CD14-positive monocyte (primary cell): ENCODE data around the gene GTF2H1. TPM values are rescaled to one million over a fixed set of nuclear protein-coding genes. Genes with fewer than 3 reads are reported as not detected.
"Not testable (repeated sequence)": the region's sequence is repeated elsewhere in the genome, so short reads cannot be mapped to it uniquely, and the experiment has no call there.

Source experiments
- DNase-seq, 3 donors: peaks; one replicate each; pipeline ENCODE4 v3.0.0-alpha.2; 2011 to 2022
- H2AFZ ChIP-seq: 2 replicates; pipeline ENCODE4 v1.6.0; 2012; ENCODE audit warnings: mild to moderate bottlenecking, low read depth, low read length, inconsistent platforms; ENCODE audit not compliant: insufficient read depth, poor library complexity, severe bottlenecking
- H3K27ac ChIP-seq, 2 donors: 1 replicate in 1 of 2; 2 replicates in 1 of 2; pipeline ENCODE4 v1.5.1; 2012 to 2013; ENCODE audit warnings: low read length in 2 of 2, control low read depth in 1 of 2, inconsistent platforms in 1 of 2, low read depth in 1 of 2, mild to moderate bottlenecking in 1 of 2
- H3K27me3 ChIP-seq, 2 donors: one replicate each; pipeline versions ENCODE4 v1.6.0 to v1.6.1; 2011 to 2013; ENCODE audit warnings: low read length in 2 of 2; ENCODE audit not compliant: control insufficient read depth in 2 of 2, insufficient read depth in 2 of 2
- H3K36me3 ChIP-seq, 2 donors: replicated peaks in 1 of 2; 1 replicate in 1 of 2; 2 replicates in 1 of 2; pipeline versions ENCODE4 v1.5.1 to v1.6.1; 2012 to 2013; ENCODE audit warnings: low read length in 2 of 2, control low read depth in 1 of 2, inconsistent platforms in 1 of 2, mild to moderate bottlenecking in 1 of 2; ENCODE audit not compliant: insufficient read depth in 2 of 2, control insufficient read depth in 1 of 2
- H3K4me1 ChIP-seq, 2 donors: 1 replicate in 1 of 2; 2 replicates in 1 of 2; pipeline versions ENCODE4 v1.5.1 to v1.6.1; 2012 to 2013; ENCODE audit warnings: low read length in 2 of 2, control low read depth in 1 of 2, inconsistent platforms in 1 of 2, mild to moderate bottlenecking in 1 of 2, moderate library complexity in 1 of 2; ENCODE audit not compliant: insufficient read depth in 2 of 2, control insufficient read depth in 1 of 2
- H3K4me2 ChIP-seq: replicated peaks from 2 replicates; pipeline ENCODE3; 2012; ENCODE audit warnings: low read length, moderate library complexity, mild to moderate bottlenecking; ENCODE audit not compliant: poor library complexity, severe bottlenecking; ENCODE audit errors: extremely low read depth
- H3K4me3 ChIP-seq, 3 experiments: fragments of 200-600 bp in 1 of 3; sonication (generic) in 1 of 3; replicated peaks in 1 of 3; 1 replicate in 2 of 3; 2 replicates in 1 of 3; pipeline ENCODE4 v1.5.1; 2011 to 2013; ENCODE audit warnings: low read length in 3 of 3, mild to moderate bottlenecking in 3 of 3, control low read depth in 2 of 3, low read depth in 2 of 3, inconsistent platforms in 1 of 3, moderate library complexity in 1 of 3
- H3K79me2 ChIP-seq: 2 replicates; pipeline ENCODE4 v1.6.0; 2012; ENCODE audit warnings: mild to moderate bottlenecking, control low read depth, inconsistent platforms, low read length, moderate library complexity; ENCODE audit not compliant: insufficient read depth
- H3K9ac ChIP-seq: 2 replicates; pipeline ENCODE4 v1.6.0; 2017; ENCODE audit warnings: low read length, mild to moderate bottlenecking; ENCODE audit not compliant: insufficient read depth, poor library complexity, severe bottlenecking
- H3K9me3 ChIP-seq, 2 donors: replicated peaks in 1 of 2; 1 replicate in 1 of 2; 2 replicates in 1 of 2; pipeline versions ENCODE4 v1.5.1 to v1.6.1; 2012 to 2013; ENCODE audit warnings: low read length in 2 of 2, control low read depth in 1 of 2; ENCODE audit not compliant: control insufficient read depth in 1 of 2, insufficient read depth in 1 of 2
- H4K20me1 ChIP-seq: 2 replicates; pipeline ENCODE4 v1.6.0; 2012; ENCODE audit warnings: mild to moderate bottlenecking, low read length, control low read depth, moderate library complexity; ENCODE audit not compliant: insufficient read depth
- H3K27ac Mint-ChIP-seq, 7 donors: one replicate each; pipeline ENCODE4 v1.8.0; 2020; ENCODE audit warnings: mild to moderate bottlenecking in 7 of 7, mixed read lengths in 7 of 7, moderate library complexity in 6 of 7, inconsistent platforms in 2 of 7
- H3K27me3 Mint-ChIP-seq, 3 donors: one replicate each; pipeline ENCODE4 v1.8.0; 2021 to 2022; ENCODE audit warnings: low read depth in 3 of 3, mild to moderate bottlenecking in 3 of 3, mixed read lengths in 3 of 3, moderate library complexity in 3 of 3, inconsistent platforms in 1 of 3
- H3K36me3 Mint-ChIP-seq, 2 donors: one replicate each; pipeline ENCODE4 v1.8.0; 2020; ENCODE audit warnings: mixed read lengths in 2 of 2, inconsistent platforms in 1 of 2, mild to moderate bottlenecking in 1 of 2
- H3K4me1 Mint-ChIP-seq: one replicate; pipeline ENCODE4 v1.8.0; 2020; ENCODE audit warnings: mild to moderate bottlenecking, mixed read lengths
- H3K4me3 Mint-ChIP-seq, 2 donors: one replicate each; pipeline ENCODE4 v1.8.0; 2020; ENCODE audit warnings: mild to moderate bottlenecking in 2 of 2, mixed read lengths in 2 of 2, moderate library complexity in 1 of 2
- H3K9me3 Mint-ChIP-seq, 7 donors: one replicate each; pipeline ENCODE4 v1.8.0; 2020 to 2022; ENCODE audit warnings: mixed read lengths in 7 of 7, mild to moderate bottlenecking in 6 of 7, moderate library complexity in 6 of 7, inconsistent platforms in 2 of 7
- WGBS: methylation state at CpG from one replicate; pipeline ENCODE4 v1.1.5; 2013; ENCODE audit warnings: missing lambda C conversion rate; ENCODE audit not compliant: insufficient coverage; 5-methylcytosine and 5-hydroxymethylcytosine counted together
- intact Hi-C, 2 donors: fragments of 100-400 bp; cut with micrococcal nuclease; formaldehyde crosslinking; loops; one replicate each; pipeline versions ENCODE4 v1.15.0 to v1.15.1; 2023
- polyA plus RNA-seq, 3 donors: library from polyadenylated mRNA; depleted of rRNA in 1 of 3; unstranded in 2 of 3; stranded (reverse) in 1 of 3; fragments of 300-500 nt in 2 of 3; fragments of >200 nt in 1 of 3; fragmentation: Illumina TruSeq in 2 of 3; gene quantifications; 1 replicate in 2 of 3; 2 replicates in 1 of 3; pipeline ENCODE4 v1.2.3, GENCODE V29; 2012 to 2021
- TF ChIP-seq, protein P1 (sequence below): fragments of 200-600 bp; IDR thresholded peaks from one replicate; pipeline ENCODE4 v1.8.0; 2022; ENCODE audit warnings: antibody characterized with exemption, mild to moderate bottlenecking

Gene GTF2H1
- polyA plus RNA-seq, 3 donors, result 23.0 to 26.6 (median 26.2) TPM

DNA sequence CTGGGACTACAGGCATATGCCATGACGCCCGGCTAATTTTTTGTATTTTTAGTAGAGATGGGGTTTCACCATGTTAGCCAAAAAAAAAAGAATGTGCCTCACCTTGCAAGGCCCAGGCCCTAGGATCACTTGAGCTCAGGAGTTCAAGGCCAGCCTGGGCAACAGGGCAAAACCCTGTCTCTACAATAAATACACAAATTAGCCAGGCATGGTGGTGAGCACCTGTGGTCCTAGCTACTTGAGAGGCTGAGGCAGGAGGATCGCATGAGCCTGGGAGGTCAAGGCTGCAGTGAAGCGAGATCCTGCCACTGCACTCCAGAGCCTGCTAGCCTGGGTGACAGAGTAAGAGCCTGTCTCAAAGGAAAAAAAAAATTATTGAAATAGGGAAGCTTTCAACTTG is 81.7 kb downstream of the GTF2H1 start:
- 100% methylated on average over 2 of the region's 4 CpGs for WGBS
- no peaks in the 10 kb centered on the region for H3K9me3 ChIP-seq
- H3K79me2 ChIP-seq, result peaks cover 13% of the 10 kb centered on the region
- H3K27ac ChIP-seq, result no peak overlapping the region
- no peak overlapping the region for H2AFZ ChIP-seq
- Mint-ChIP-seq H3K4me1 (no peaks in the 10 kb centered on the region), H3K9me3 (no peaks in the 10 kb centered on the region), H3K27me3 (no peaks in the 10 kb centered on the region), H3K4me3 (no peak overlapping the region), H3K36me3 (peaks cover 71 to 89% of the 10 kb centered on the region in 2 donors), H3K27ac (peak overlapping the region in 3 of 7 donors; percentile 15 to 60 (median 45))
- H3K4me2 ChIP-seq, result no peak overlapping the region
- no peak for DNase-seq
- H3K4me1 ChIP-seq, result no peaks in the 10 kb centered on the region
- H3K36me3 ChIP-seq, result peaks cover 83 to 99% of the 10 kb centered on the region in 2 donors
- TF ChIP-seq, protein P1, sequence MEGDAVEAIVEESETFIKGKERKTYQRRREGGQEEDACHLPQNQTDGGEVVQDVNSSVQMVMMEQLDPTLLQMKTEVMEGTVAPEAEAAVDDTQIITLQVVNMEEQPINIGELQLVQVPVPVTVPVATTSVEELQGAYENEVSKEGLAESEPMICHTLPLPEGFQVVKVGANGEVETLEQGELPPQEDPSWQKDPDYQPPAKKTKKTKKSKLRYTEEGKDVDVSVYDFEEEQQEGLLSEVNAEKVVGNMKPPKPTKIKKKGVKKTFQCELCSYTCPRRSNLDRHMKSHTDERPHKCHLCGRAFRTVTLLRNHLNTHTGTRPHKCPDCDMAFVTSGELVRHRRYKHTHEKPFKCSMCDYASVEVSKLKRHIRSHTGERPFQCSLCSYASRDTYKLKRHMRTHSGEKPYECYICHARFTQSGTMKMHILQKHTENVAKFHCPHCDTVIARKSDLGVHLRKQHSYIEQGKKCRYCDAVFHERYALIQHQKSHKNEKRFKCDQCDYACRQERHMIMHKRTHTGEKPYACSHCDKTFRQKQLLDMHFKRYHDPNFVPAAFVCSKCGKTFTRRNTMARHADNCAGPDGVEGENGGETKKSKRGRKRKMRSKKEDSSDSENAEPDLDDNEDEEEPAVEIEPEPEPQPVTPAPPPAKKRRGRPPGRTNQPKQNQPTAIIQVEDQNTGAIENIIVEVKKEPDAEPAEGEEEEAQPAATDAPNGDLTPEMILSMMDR, result no peak
- intact Hi-C loops, result no loop called here
- peaks cover 51% of the 10 kb centered on the region for H4K20me1 ChIP-seq
- no peaks in the 10 kb centered on the region for H3K27me3 ChIP-seq
- H3K4me3 ChIP-seq, result no peak overlapping the region
- H3K9ac ChIP-seq, result no peak overlapping the region

DNA sequence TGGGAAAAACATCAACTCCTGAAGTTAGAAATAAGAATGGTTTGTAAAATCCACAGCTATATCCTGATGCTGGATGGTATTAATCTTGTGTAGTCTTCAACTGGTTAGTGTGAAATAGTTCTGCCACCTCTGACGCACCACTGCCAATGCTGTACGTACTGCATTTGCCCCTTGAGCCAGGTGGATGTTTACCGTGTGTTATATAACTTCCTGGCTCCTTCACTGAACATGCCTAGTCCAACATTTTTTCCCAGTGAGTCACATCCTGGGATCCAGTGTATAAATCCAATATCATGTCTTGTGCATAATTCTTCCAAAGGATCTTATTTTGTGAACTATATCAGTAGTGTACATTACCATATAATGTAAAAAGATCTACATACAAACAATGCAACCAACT is 85.0 kb downstream of the GTF2H1 start:
- H3K27ac ChIP-seq, H3K4me1 ChIP-seq, H3K4me3 ChIP-seq, H3K4me1 Mint-ChIP-seq, H3K9ac ChIP-seq, H3K79me2 ChIP-seq, DNase-seq, H3K4me2 ChIP-seq, H3K9me3 ChIP-seq, H3K4me3 Mint-ChIP-seq, intact Hi-C loops, H3K9me3 Mint-ChIP-seq, H2AFZ ChIP-seq, H3K27me3 Mint-ChIP-seq, H3K27me3 ChIP-seq: not testable (repeated sequence)
- H3K36me3 Mint-ChIP-seq, result peaks cover 45 to 60% of the 10 kb centered on the region in 2 donors
- Histone ChIP-seq H4K20me1 (peaks cover 29% of the 10 kb centered on the region), H3K36me3 (peaks cover 57 to 66% of the 10 kb centered on the region in 2 donors)
- WGBS, result no CpG with 5 or more reads among the region's 3 CpGs
- H3K27ac Mint-ChIP-seq, result peak overlapping the region in 1 of 7 donors; percentile 32
